HepG2 (cell line): ENCODE data around the gene LRBA.

Source experiments
- CBX2 ChIP-seq, 2 experiments: fragments of 200-600 bp in 1 of 2; sonication (generic); formaldehyde crosslinking in 1 of 2; IDR thresholded peaks; 2 replicates each; pipeline versions ENCODE4 v1.7.0 to v1.8.1; 2018 to 2022; ENCODE audit warnings: low read depth in 2 of 2, low read length in 1 of 2, mild to moderate bottlenecking in 1 of 2, missing genetic modification reagents in 1 of 2
- E2F2 ChIP-seq: sonication (generic); formaldehyde crosslinking; IDR thresholded peaks from 2 replicates; pipeline ENCODE4 v1.4.0; 2020; ENCODE audit warnings: missing genetic modification reagents, borderline replicate concordance
- ELF1 ChIP-seq: sonication (generic); formaldehyde crosslinking; IDR thresholded peaks from 2 replicates; pipeline ENCODE4 v1.4.0; 2020; ENCODE audit warnings: missing genetic modification reagents
- EP300 ChIP-seq, 3 experiments: sonication (generic) in 1 of 3; formaldehyde crosslinking in 1 of 3; IDR thresholded peaks; 2 replicates each; pipeline versions ENCODE4 v1.5.1 to v1.6.1; 2011 to 2020; ENCODE audit warnings: low read depth in 2 of 3, low read length in 2 of 3, borderline replicate concordance in 1 of 3, improper control_type of control experiment in 1 of 3, mild to moderate bottlenecking in 1 of 3, missing genetic modification reagents in 1 of 3, moderate library complexity in 1 of 3
- FOXA1 ChIP-seq, 2 experiments: fragments of 450-650 bp in 1 of 2; sonication (generic) in 1 of 2; formaldehyde crosslinking in 1 of 2; IDR thresholded peaks; 2 replicates each; pipeline versions ENCODE4 v1.4.0 to v1.6.1; 2016 to 2020; ENCODE audit warnings: missing genetic modification reagents in 1 of 2
- GABPA ChIP-seq, 2 experiments: IDR thresholded peaks; 2 replicates each; pipeline ENCODE4 v1.6.1; 2011 to 2016; ENCODE audit warnings: low read depth in 2 of 2, low read length in 1 of 2, missing biosample characterization in 1 of 2, missing genetic modification characterization in 1 of 2
- POLR2AphosphoS5 ChIP-seq: IDR thresholded peaks from 2 replicates; pipeline ENCODE4 v1.6.1; 2012; ENCODE audit warnings: low read depth, low read length
- SP1 ChIP-seq, 2 experiments: fragments of 450-650 bp in 1 of 2; sonication (generic) in 1 of 2; formaldehyde crosslinking in 1 of 2; IDR thresholded peaks; 2 replicates each; pipeline versions ENCODE4 v1.4.0 to v1.6.1; 2016 to 2020; ENCODE audit warnings: missing genetic modification reagents in 1 of 2
- TBX2 ChIP-seq: sonication (generic); formaldehyde crosslinking; IDR thresholded peaks from 2 replicates; pipeline ENCODE4 v1.5.0; 2020; ENCODE audit warnings: missing genetic modification reagents, mild to moderate bottlenecking, borderline replicate concordance
- USF2 ChIP-seq, 2 experiments: sonication (generic) in 1 of 2; formaldehyde crosslinking in 1 of 2; IDR thresholded peaks; 2 replicates each; pipeline versions ENCODE4 v1.5.1 to v1.6.1; 2011 to 2020; ENCODE audit warnings: borderline replicate concordance in 1 of 2, low read depth in 1 of 2, low read length in 1 of 2, mild to moderate bottlenecking in 1 of 2, missing genetic modification reagents in 1 of 2, moderate library complexity in 1 of 2
- ZNF138 ChIP-seq: sonication (generic); formaldehyde crosslinking; IDR thresholded peaks from 2 replicates; pipeline ENCODE4 v1.5.0; 2020; ENCODE audit warnings: mild to moderate bottlenecking, low read depth, missing genetic modification reagents
- ZNF274 ChIP-seq: sonication (generic); formaldehyde crosslinking; IDR thresholded peaks from 2 replicates; pipeline ENCODE4 v1.5.1; 2020; ENCODE audit warnings: mild to moderate bottlenecking, missing genetic modification reagents
- ZNF564 ChIP-seq: sonication (generic); formaldehyde crosslinking; IDR thresholded peaks from 2 replicates; pipeline ENCODE4 v1.8.1; 2023; ENCODE audit warnings: mild to moderate bottlenecking, missing genetic modification reagents
- ZNF784 ChIP-seq: sonication (generic); formaldehyde crosslinking; IDR thresholded peaks from 2 replicates; pipeline ENCODE4 v1.5.1; 2020; ENCODE audit warnings: missing genetic modification reagents, mild to moderate bottlenecking, borderline replicate concordance

- TF ChIP-seq TBX2 (CRISPR knock-in tag), result no peak
- no peak for TF ChIP-seq CBX2 (IDR thresholded peaks at IDR 0.05; ENCODE audit: low read depth, low read length)
- TF ChIP-seq CBX2 (CRISPR knock-in tag; IDR thresholded peaks at IDR 0.05; ENCODE audit: low read depth), result no peak
- no peak for TF ChIP-seq SP1 (IDR thresholded peaks at IDR 0.05)
- no peak for TF ChIP-seq SP1 (CRISPR knock-in tag; IDR thresholded peaks at IDR 0.05)
- no peak for TF ChIP-seq ZNF138 (CRISPR knock-in tag)
- no peak for TF ChIP-seq ZNF784 (CRISPR knock-in tag)
- TF ChIP-seq E2F2 (CRISPR knock-in tag), result no peak
- no peak for TF ChIP-seq GABPA (IDR thresholded peaks at IDR 0.05; ENCODE audit: low read depth, low read length)
- TF ChIP-seq GABPA (CRISPR knock-in tag; IDR thresholded peaks at IDR 0.05; ENCODE audit: low read depth), result no peak
- TF ChIP-seq EP300 (IDR thresholded peaks at IDR 0.05; ENCODE audit: low read depth in 2 of 2, low read length in 2 of 2), result no peak
- no peak for TF ChIP-seq EP300 (CRISPR knock-in tag; IDR thresholded peaks at IDR 0.05; ENCODE audit: borderline replicate concordance)
- no peak for TF ChIP-seq FOXA1 (IDR thresholded peaks at IDR 0.05)
- no peak for TF ChIP-seq FOXA1 (CRISPR knock-in tag; IDR thresholded peaks at IDR 0.05)
- no peak for TF ChIP-seq ZNF274
- no peak for TF ChIP-seq POLR2AphosphoS5
- TF ChIP-seq ELF1 (CRISPR knock-in tag), result no peak
- no peak for TF ChIP-seq ZNF564 (CRISPR knock-in tag)
- TF ChIP-seq USF2 (IDR thresholded peaks at IDR 0.05; ENCODE audit: low read depth, low read length), result no peak
- no peak for TF ChIP-seq USF2 (CRISPR knock-in tag; IDR thresholded peaks at IDR 0.05; ENCODE audit: borderline replicate concordance)
Observed at GRCh38 chr4:150345207-150345744, 669.8 kb downstream of the LRBA start.
